Peyer's patch (tissue), 4 donors: ENCODE data around the gene MRPL4.

Experiments
- CTCF ChIP-seq, 6 experiments: fragments of 450-650 bp in 4 of 6; fragments of 200-600 bp in 2 of 6; sonication (generic) in 1 of 6; IDR thresholded peaks; one replicate each; pipeline ENCODE4 v1.5.1; 2017 to 2019; ENCODE audit warnings: antibody characterized with exemption in 6 of 6, mild to moderate bottlenecking in 3 of 6, moderate library complexity in 1 of 6
- POLR2A ChIP-seq, 2 donors: fragments of 450-650 bp; IDR thresholded peaks; one replicate each; pipeline ENCODE4 v1.5.1; 2017; ENCODE audit warnings: antibody characterized with exemption in 2 of 2, mild to moderate bottlenecking in 2 of 2, moderate library complexity in 2 of 2

DNA sequence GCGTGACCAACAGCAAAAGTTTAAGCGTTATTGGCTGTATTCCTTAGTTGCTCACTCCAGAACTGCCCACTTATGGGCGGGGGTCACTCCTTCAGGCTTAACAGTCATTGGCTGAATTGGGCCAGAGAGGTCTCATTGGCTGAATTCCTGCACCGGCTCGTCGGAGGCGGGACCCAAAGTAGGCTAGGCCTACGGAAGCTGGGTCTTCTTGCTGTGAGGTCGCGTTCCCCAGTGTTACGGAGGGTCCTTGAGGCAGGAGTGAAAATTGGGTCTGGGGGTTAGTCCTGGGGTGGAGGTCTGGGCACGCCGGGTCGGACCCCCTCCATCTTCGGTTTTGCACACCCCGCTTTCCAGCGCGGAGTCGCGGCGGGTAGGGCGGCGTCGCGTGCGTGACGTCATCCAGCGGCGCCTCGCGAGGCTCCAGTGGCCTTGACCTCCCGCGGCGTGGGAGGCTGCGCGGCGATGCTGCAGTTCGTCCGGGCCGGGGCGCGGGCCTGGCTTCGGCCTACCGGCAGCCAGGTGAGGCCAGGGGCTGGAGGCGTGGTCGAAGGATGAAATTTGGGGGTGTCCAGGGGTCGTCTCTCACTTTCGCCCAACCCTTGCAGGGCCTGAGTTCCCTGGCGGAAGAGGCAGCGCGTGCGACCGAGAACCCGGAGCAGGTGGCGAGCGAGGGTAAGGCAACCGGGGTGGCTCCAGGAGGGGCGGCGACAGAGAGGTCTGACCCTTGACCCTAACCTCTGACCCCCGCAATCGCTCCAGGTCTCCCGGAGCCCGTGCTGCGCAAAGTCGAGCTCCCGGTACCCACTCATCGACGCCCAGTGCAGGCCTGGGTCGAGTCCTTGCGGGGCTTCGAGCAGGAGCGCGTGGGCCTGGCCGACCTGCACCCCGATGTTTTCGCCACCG is at the start of gene MRPL4:
- TF ChIP-seq CTCF (IDR thresholded peaks at IDR 0.05) (peak in 3 of 6 experiments; percentile 19 to 22 (median 19)), POLR2A (IDR thresholded peaks at IDR 0.05) (peak; percentile 27 to 59)
